HEK293 (cell line): ENCODE results near the gene RASA1.

Source experiments
- CTCF ChIA-PET: fragments of 350-600 bp; formaldehyde crosslinking; extraction: SDS; loops from one replicate; lab custom pipeline; 2021; ENCODE audit warnings: antibody characterized with exemption; lab: Yijun Ruan, JAX
- POLR2A ChIA-PET: fragments of 300-600 bp; formaldehyde crosslinking; extraction: SDS; loops from one replicate; lab custom pipeline; 2020; ENCODE audit warnings: antibody characterized with exemption, inconsistent platforms; lab: Yijun Ruan, JAX
- H3K27ac ChIP-seq: fragments of 200-500 bp; sonication (Bioruptor generic); 2 replicates; pipeline ENCODE4 v1.5.1; 2014; ENCODE audit warnings: low read depth, low read length, control low read depth, inconsistent platforms; ENCODE audit errors: extremely low read depth
- H3K36me3 ChIP-seq, 2 experiments: fragments of 200-500 bp in 1 of 2; sonication (Bioruptor generic) in 1 of 2; 1 replicate in 1 of 2; 2 replicates in 1 of 2; pipeline ENCODE4 v1.5.1; 2014 to 2017; ENCODE audit warnings: inconsistent platforms in 2 of 2, low read length in 2 of 2; ENCODE audit not compliant: control insufficient read depth in 2 of 2, insufficient read depth in 1 of 2
- H3K4me1 ChIP-seq: fragments of 200-500 bp; sonication (Bioruptor generic); 2 replicates; pipeline ENCODE4 v1.5.1; 2014; ENCODE audit warnings: mild to moderate bottlenecking, low read length, inconsistent platforms; ENCODE audit not compliant: control insufficient read depth, insufficient read depth
- H3K4me3 ChIP-seq: 2 replicates; pipeline ENCODE4 v1.5.1; 2011; ENCODE audit warnings: low read depth, mild to moderate bottlenecking, control low read depth, low read length, moderate library complexity
- H3K9me3 ChIP-seq: fragments of 200-500 bp; sonication (Bioruptor generic); 2 replicates; pipeline ENCODE4 v1.5.1; 2014; ENCODE audit warnings: low read depth, low read length, inconsistent platforms; ENCODE audit not compliant: control insufficient read depth, insufficient read depth
- GLI4 ChIP-seq: fragments of 450-650 bp; formaldehyde crosslinking; IDR thresholded peaks from 2 replicates; pipeline ENCODE4 v1.5.1; 2016; ENCODE audit warnings: missing biosample characterization, missing genetic modification characterization
- KLF7 ChIP-seq: fragments of 450-650 bp; formaldehyde crosslinking; IDR thresholded peaks from 2 replicates; pipeline ENCODE4 v1.5.1; 2016; ENCODE audit warnings: missing biosample characterization, missing genetic modification characterization, borderline replicate concordance
- KLF9 ChIP-seq: fragments of 450-650 bp; formaldehyde crosslinking; IDR thresholded peaks from 2 replicates; pipeline ENCODE4 v1.5.1; 2016; ENCODE audit warnings: missing biosample characterization, missing genetic modification characterization, low read depth
- PRDM1 ChIP-seq: fragments of 450-650 bp; formaldehyde crosslinking; IDR thresholded peaks from 2 replicates; pipeline ENCODE4; 2016; ENCODE audit warnings: missing biosample characterization, missing genetic modification characterization
- WT1 ChIP-seq: fragments of 450-650 bp; formaldehyde crosslinking; IDR thresholded peaks from 2 replicates; pipeline ENCODE4 v1.5.1; 2016; ENCODE audit warnings: missing biosample characterization, missing genetic modification characterization
- YY1 ChIP-seq: fragments of 450-650 bp; formaldehyde crosslinking; IDR thresholded peaks from 2 replicates; pipeline ENCODE4 v1.5.1; 2018; ENCODE audit warnings: missing biosample characterization, missing genetic modification characterization
- ZBTB7A ChIP-seq: fragments of 450-650 bp; formaldehyde crosslinking; IDR thresholded peaks from 2 replicates; pipeline ENCODE4 v1.5.1; 2016; ENCODE audit warnings: low read depth, missing biosample characterization, missing genetic modification characterization
- ZFP3 ChIP-seq: fragments of 450-650 bp; formaldehyde crosslinking; IDR thresholded peaks from 2 replicates; pipeline ENCODE4 v1.5.1; 2016; ENCODE audit warnings: low read depth, missing biosample characterization, missing genetic modification characterization
- ZNF16 ChIP-seq: fragments of 450-650 bp; formaldehyde crosslinking; IDR thresholded peaks from 2 replicates; pipeline ENCODE4 v1.5.1; 2016; ENCODE audit warnings: low read depth, missing biosample characterization, missing genetic modification characterization
- ZNF223 ChIP-seq: fragments of 450-650 bp; formaldehyde crosslinking; IDR thresholded peaks from 2 replicates; pipeline ENCODE4 v1.5.1; 2016; ENCODE audit warnings: missing biosample characterization, missing genetic modification characterization
- ZNF549 ChIP-seq: fragments of 450-650 bp; IDR thresholded peaks from 2 replicates; pipeline ENCODE4 v1.5.1; 2018; ENCODE audit warnings: missing biosample characterization, missing genetic modification characterization, mild to moderate bottlenecking, inconsistent platforms, moderate library complexity
- ZNF561 ChIP-seq: fragments of 450-650 bp; IDR thresholded peaks from 2 replicates; pipeline ENCODE4 v1.5.1; 2018; ENCODE audit warnings: missing biosample characterization, missing genetic modification characterization, borderline replicate concordance
- ZNF664 ChIP-seq: fragments of 450-650 bp; formaldehyde crosslinking; IDR thresholded peaks from 2 replicates; pipeline ENCODE4 v1.5.1; 2016; ENCODE audit warnings: missing biosample characterization, missing genetic modification characterization
- ZNF776 ChIP-seq: fragments of 450-650 bp; formaldehyde crosslinking; IDR thresholded peaks from 2 replicates; pipeline ENCODE4 v1.5.0; 2017; ENCODE audit warnings: missing biosample characterization, missing genetic modification characterization, borderline replicate concordance
- ZSCAN30 ChIP-seq: fragments of 450-650 bp; IDR thresholded peaks from 2 replicates; pipeline ENCODE4 v1.5.1; 2018; ENCODE audit warnings: missing biosample characterization, mild to moderate bottlenecking, missing genetic modification characterization, moderate library complexity
- TF ChIP-seq, protein P1 (sequence below): fragments of 450-650 bp; formaldehyde crosslinking; IDR thresholded peaks from 2 replicates; pipeline ENCODE4 v1.5.1; 2016; ENCODE audit warnings: missing biosample characterization, missing genetic modification characterization
- TF ChIP-seq, protein P2 (sequence below): fragments of 450-650 bp; formaldehyde crosslinking; IDR thresholded peaks from 2 replicates; pipeline ENCODE4 v1.5.1; 2016; ENCODE audit warnings: missing biosample characterization, missing genetic modification characterization

Gene RASA1

DNA sequence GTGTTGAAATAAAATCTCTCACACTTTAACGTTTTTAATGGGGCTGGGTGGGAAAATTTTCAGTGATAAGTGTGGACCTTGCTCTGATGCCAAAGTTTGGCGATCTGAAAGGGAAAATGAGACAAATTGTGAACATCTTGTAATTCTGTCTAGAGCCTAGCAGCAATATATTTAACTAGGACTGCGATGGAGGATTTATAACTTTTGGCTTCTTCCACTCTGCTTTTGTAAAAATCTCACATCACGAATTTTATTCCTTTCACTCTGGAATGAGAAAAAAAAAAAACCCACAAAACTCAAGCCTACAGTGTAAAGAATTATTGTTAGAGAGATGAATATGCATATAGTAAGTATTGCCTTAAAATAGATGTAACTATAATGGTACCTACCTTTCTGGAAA is 125.1 kb downstream of the RASA1 start (continued):
- TF ChIP-seq, protein P1, sequence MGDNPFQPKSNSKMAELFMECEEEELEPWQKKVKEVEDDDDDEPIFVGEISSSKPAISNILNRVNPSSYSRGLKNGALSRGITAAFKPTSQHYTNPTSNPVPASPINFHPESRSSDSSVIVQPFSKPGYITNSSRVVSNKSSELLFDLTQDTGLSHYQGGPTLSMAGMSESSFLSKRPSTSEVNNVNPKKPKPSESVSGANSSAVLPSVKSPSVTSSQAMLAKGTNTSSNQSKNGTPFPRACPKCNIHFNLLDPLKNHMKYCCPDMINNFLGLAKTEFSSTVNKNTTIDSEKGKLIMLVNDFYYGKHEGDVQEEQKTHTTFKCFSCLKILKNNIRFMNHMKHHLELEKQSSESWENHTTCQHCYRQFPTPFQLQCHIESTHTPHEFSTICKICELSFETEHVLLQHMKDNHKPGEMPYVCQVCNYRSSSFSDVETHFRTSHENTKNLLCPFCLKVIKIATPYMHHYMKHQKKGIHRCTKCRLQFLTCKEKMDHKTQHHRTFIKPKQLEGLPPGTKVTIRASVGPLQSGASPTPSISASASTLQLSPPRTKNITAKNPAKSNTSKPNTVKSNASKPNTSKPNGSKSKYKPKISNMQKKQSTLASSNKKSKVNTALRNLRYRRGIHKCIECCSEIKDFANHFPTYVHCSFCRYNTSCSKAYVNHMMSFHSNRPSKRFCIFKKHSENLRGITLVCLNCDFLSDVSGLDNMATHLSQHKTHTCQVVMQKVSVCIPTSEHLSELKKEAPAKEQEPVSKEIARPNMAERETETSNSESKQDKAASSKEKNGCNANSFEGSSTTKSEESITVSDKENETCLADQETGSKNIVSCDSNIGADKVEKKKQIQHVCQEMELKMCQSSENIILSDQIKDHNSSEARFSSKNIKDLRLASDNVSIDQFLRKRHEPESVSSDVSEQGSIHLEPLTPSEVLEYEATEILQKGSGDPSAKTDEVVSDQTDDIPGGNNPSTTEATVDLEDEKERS = no peak
- TF ChIP-seq, all 188 proteins: peak for 0

DNA sequence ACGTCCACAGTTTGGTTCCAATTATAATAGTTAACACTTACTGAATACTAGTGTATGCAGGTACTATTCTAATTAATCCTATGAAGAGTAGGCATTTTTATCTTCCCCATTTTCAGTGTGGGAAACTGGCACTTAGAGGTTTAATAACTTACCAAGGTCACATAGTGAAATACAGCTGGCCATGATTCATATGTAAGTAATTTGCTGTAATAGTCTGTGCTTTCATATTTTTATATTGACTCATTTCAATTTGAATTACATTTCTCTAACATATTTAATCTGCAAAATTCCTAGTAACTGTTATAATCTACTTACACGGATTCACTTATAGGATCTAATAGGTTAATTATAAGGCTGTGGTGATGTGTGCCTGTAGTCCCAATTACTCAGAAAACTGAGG is 125.6 kb downstream of the RASA1 start:
- CTCF ChIA-PET = no interaction called here
- Histone ChIP-seq H3K9me3 (no peaks in the 10 kb centered on the region), H3K4me1 (no peaks in the 10 kb centered on the region), H3K36me3 (peaks cover 79 to 97% of the 10 kb centered on the region in 2 experiments), H3K27ac (no peak overlapping the region), H3K4me3 (no peak overlapping the region)
- POLR2A ChIA-PET = no interaction called here
- TF ChIP-seq ZBTB7A (tag by site-specific recombination) (no peak), YY1 (no peak), WT1 (no peak), ZNF223 (tag by site-specific recombination) (no peak), GLI4 (tag by site-specific recombination) (no peak)

DNA sequence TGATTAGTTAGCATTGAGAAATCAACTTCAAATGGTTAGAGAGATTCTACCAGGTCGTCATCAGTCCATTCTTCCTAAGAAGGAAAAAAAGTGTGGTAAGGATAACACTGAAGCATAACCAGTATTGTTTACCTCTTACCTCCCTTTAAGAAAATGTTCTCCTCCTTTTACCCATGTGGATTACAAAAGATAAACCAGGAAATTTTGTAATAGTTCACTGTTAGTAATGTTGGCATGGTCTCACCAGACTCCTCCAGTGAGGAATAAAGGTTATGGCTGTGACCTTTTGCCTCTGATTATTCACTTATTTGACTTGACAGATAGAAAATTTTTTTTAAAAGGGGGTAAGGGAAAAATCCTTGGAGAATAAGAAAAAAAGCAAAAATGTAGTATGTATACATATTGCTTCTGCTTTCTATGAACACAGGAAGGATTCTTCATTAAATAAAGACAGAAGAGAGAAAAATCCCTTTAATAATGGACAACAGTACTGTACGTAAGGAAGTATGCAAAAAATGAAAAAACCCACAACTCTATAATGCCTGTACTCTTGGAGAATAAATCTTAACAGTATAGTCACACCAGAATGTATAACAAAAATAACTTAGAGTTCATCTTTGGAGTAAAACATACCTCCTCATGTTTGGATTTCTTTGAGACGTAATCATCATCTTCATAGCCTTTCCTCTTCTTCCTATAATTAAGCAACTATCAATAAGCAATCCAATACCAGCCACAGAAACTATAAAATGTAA is 126.9 kb downstream of the RASA1 start:
- POLR2A ChIA-PET = no interaction called here
- Histone ChIP-seq H3K4me1 (no peaks in the 10 kb centered on the region), H3K27ac (no peak overlapping the region), H3K36me3 (peaks cover 78 to 98% of the 10 kb centered on the region in 2 experiments), H3K4me3 (no peak overlapping the region), H3K9me3 (no peaks in the 10 kb centered on the region)
- CTCF ChIA-PET = no interaction called here
- TF ChIP-seq KLF9 (tag by site-specific recombination) (no peak), PRDM1 (tag by site-specific recombination) (no peak), ZNF664 (tag by site-specific recombination) (no peak), KLF7 (no peak)

DNA sequence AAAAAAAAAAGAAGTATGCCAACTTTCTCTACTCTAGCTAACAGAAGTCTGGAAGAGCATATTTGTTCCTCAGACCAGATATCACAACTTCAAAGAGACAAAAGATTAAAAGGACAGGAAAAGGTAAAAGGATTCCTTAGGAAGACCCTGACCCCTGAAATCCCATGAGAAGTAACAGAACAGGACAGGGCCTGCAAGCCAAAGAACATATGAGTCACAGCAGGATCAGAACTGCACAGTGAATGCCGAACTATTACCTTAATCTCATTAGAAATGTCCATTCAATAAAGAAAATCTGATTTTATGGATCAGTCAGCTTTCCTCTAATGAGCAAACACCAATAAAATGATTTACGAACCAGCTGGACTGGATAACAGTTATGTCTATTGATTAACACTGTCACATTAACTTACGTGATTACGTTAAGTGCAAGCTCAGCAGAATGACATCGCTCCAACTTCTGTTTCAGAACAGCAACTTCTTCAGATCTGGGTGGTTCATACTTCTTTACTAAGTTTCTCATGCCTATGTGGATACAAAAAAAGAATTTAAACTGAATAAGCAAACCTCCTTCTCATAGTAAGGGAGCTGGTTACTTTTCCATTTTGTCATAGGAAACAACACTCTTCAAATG is 131.4 kb downstream of the RASA1 start:
- H3K36me3 ChIP-seq = peaks cover 74 to 96% of the 10 kb centered on the region in 2 experiments
- CTCF ChIA-PET = interaction anchor here (1.1 to 2.7 kb wide), 3 partner anchors 9 to 21 kb away, joined by 3 to 31 read pairs (median 7); no protein-coding TSS in a partner anchor
- H3K27ac ChIP-seq = no peak overlapping the region
- TF ChIP-seq ZFP3 (no peak), ZNF16 (tag by site-specific recombination) (no peak), ZNF561 (tag by site-specific recombination) (no peak), GLI4 (tag by site-specific recombination) (no peak), ZNF549 (tag by site-specific recombination) (no peak), ZNF776 (tag by site-specific recombination) (no peak), ZSCAN30 (tag by site-specific recombination) (no peak)
- TF ChIP-seq, protein P2, sequence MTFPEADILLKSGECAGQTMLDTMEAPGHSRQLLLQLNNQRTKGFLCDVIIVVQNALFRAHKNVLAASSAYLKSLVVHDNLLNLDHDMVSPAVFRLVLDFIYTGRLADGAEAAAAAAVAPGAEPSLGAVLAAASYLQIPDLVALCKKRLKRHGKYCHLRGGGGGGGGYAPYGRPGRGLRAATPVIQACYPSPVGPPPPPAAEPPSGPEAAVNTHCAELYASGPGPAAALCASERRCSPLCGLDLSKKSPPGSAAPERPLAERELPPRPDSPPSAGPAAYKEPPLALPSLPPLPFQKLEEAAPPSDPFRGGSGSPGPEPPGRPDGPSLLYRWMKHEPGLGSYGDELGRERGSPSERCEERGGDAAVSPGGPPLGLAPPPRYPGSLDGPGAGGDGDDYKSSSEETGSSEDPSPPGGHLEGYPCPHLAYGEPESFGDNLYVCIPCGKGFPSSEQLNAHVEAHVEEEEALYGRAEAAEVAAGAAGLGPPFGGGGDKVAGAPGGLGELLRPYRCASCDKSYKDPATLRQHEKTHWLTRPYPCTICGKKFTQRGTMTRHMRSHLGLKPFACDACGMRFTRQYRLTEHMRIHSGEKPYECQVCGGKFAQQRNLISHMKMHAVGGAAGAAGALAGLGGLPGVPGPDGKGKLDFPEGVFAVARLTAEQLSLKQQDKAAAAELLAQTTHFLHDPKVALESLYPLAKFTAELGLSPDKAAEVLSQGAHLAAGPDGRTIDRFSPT (tag by site-specific recombination) = no peak
- POLR2A ChIA-PET = no interaction called here
- H3K4me3 ChIP-seq = no peak overlapping the region
- H3K4me1 ChIP-seq = no peaks in the 10 kb centered on the region
- no peaks in the 10 kb centered on the region for H3K9me3 ChIP-seq
